Measurements from ENCODE around the gene ANAPC2.
"Not testable (repeated sequence)": the region's sequence is repeated elsewhere in the genome, so short reads cannot be mapped to it uniquely, and the experiment has no call there.

ANAPC2 gene

GRCh38 chr9:137148242-137148641 is 40.1 kb downstream of the ANAPC2 start:
- no peak for DNase-seq (ENCODE audit: low read depth in 2 of 3, low spot score in 1 of 3)

- no peak for DNase-seq (ENCODE audit: low read depth in 2 of 3, low spot score in 1 of 3)
Observed at GRCh38 chr9:137147793-137148160, 40.6 kb downstream of the ANAPC2 start.

GRCh38 chr9:137147091-137147792 is 41.1 kb downstream of the ANAPC2 start:
- no peak for DNase-seq (ENCODE audit: low read depth in 2 of 3, low spot score in 1 of 3)

GRCh38 chr9:137146527-137146918 is 41.8 kb downstream of the ANAPC2 start:
- DNase-seq (ENCODE audit: low read depth in 2 of 3, low spot score in 1 of 3) = no peak

- no peak for DNase-seq (ENCODE audit: low read depth in 2 of 3, low spot score in 1 of 3)
Observed at GRCh38 chr9:137145731-137146526, 42.4 kb downstream of the ANAPC2 start.

- DNase-seq (ENCODE audit: low read depth in 2 of 3, low spot score in 1 of 3) = no peak
Observed at GRCh38 chr9:137143459-137143858, 44.9 kb downstream of the ANAPC2 start.

GRCh38 chr9:137141976-137142936 is 46.1 kb downstream of the ANAPC2 start:
- DNase-seq (ENCODE audit: low read depth in 2 of 3, low spot score in 1 of 3) = no peak

GRCh38 chr9:137141050-137141810 is 47.1 kb downstream of the ANAPC2 start:
- DNase-seq (ENCODE audit: low read depth in 2 of 3, low spot score in 1 of 3) = no peak

GRCh38 chr9:137140151-137141012 is 48.0 kb downstream of the ANAPC2 start:
- no peak for DNase-seq (ENCODE audit: low read depth in 2 of 3, low spot score in 1 of 3)

GRCh38 chr9:137139468-137140150 is 48.8 kb downstream of the ANAPC2 start:
- DNase-seq (ENCODE audit: low read depth in 2 of 3, low spot score in 1 of 3) = no peak

- no peak for DNase-seq (ENCODE audit: low read depth in 2 of 3, low spot score in 1 of 3)
Observed at GRCh38 chr9:137138722-137139467, 49.5 kb downstream of the ANAPC2 start, which contains the start of gene GRIN1. Gene GRIN1, plus strand, starts transcription at chr9:137139154. Its CDS starts 333 bp downstream, at chr9:137139487.

- DNase-seq (ENCODE audit: low read depth in 2 of 3, low spot score in 1 of 3) = no peak
Observed at GRCh38 chr9:137138058-137138721, 50.2 kb downstream of the ANAPC2 start.

GRCh38 chr9:137136881-137137607 is 51.3 kb downstream of the ANAPC2 start:
- no peak for DNase-seq (ENCODE audit: low read depth in 2 of 3, low spot score in 1 of 3)

- DNase-seq (ENCODE audit: low read depth in 2 of 3, low spot score in 1 of 3) = no peak
Observed at GRCh38 chr9:137136261-137136880, 52.0 kb downstream of the ANAPC2 start.

GRCh38 chr9:137135154-137135553 is 53.2 kb downstream of the ANAPC2 start:
- DNase-seq (ENCODE audit: low read depth in 2 of 3, low spot score in 1 of 3) = not testable (repeated sequence)

- DNase-seq (ENCODE audit: low read depth in 2 of 3, low spot score in 1 of 3) = no peak
Observed at GRCh38 chr9:137134191-137134590, 54.2 kb downstream of the ANAPC2 start.
